Activated CD4-positive, alpha-beta T cell treated with anti-CD3 and anti-CD28 coated beads for 24 hours (primary cell): ENCODE results near the gene SPTSSB.
A peak's percentile ranks its signal among the peaks of the same experiment; 100 is the strongest.

Experiments
- DNase-seq, 2 donors: peaks; one replicate each; pipeline ENCODE4 v3.0.0-alpha.2; 2020; ENCODE audit warnings: low read depth in 2 of 2

SPTSSB gene

DNA sequence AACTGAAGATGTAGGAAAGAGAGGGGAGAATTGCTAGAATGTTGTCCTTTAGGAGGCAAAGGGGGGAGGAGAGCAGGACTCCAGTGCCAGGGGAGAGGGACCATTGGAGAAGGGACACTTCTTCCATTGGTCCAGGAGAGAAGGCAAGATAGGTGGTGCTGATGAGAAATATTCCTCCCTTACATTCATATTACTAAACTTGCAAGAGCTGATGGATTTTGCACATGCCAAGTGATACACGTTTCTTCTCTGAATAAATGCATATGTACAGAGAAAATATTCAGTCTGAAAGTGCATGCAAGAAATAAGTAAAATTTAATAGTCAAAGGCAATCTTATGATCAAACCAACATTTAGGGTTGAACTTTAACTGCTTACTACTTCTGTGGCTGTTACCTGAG is 21.5 kb upstream of the SPTSSB start:
- no peak for DNase-seq

DNA sequence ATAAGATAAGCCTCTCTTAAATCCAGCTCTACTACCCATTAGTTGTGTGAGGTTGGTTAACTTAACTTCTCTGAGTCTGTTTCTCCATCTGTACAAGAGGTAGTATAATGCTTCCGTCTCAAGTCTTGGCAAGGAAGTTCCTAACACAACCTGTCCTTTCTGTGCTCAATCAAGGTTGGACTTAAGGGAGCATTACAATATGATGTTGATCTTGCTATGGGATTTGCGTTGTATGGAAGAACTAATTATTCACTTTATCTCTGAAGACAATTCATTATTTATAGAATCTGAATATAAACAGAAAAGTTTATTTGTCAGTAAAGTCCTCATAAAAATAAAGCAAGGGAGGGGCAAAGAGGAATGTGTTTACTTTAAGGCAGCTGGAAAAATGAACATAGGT is 18.9 kb upstream of the SPTSSB start:
- DNase-seq: no peak

DNA sequence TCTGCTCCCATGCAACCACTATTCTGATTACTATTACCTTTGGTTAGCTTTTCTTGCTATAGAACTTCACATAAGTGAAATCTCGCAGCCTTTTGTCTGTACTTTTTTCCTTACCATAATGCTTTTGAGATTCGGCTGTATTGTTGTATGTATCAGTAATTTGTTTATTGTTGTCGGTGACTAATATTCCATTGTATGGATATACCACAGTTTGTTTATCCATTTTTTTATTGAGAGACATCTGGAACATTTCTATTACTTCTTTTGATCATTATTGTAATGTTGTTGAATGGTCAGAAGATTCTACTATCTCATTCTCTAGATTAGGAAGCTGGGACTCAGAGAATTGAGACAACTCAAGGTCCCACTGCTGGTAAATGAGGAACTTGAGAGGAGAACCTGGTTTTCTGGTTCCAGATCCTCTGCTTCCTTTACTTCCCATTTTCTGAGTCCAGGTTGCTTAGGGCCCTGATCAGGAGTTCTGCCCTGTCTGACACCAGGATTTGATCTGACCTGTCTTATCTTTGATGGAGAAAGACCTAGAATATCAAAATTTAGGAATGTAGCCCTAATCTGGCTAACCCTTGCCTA is 18.2 kb upstream of the SPTSSB start:
- DNase-seq: no peak

DNA sequence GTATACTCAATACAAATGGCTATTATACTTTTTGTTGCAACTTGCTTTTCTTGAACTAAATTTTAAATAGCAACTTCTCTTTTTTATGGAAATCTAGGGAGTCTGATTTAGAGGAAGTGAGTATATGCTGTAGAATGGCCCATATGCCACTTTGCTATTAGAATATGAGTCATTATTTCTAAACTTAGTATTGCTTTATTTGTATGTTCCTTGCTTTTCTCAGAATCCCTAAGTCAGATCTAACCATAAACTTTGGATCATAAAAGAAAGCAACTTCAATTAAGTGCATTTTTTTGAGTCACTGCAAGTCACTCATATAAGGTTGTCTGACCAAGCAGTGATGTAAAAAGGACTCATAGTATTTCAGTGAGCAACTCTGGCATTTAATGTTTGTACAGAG is 17.5 kb upstream of the SPTSSB start:
- DNase-seq: no peak

DNA sequence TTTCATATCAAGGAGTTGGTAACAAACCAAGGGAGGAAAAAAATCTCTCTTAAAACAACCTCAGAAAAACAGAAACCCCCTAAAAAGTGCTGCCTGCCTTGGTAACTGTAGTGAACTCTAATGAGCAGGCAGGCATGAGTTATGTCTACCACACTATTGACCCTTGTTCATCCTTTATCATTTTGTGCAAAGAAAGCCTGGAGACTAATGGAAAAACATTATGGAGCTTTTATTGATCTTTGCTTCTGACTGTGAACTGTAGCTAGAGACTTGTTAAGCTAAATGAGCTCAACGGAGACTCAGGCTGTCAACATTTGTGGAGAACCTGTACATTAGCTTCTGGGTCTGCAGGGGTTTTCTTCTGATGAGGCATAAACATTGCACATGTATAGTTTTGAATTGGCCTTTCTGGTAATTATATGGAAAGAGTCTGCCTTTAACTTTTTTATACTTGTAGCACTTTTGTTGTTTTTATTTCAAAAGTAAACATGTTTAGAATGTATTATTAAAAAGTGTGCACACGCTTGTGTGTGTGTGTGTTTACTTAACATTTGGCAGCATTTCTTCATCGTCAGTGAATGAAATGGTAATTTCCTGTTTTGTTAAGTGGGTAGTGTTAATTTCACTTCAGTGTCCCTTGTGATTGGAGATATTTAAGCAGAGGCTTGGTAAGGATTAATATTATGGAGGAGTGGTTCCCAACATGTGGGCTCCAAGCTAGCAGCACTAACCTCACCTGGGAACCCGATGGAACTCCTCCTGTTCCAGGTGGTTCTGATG is 15.9 kb upstream of the SPTSSB start:
- no peak for DNase-seq

DNA sequence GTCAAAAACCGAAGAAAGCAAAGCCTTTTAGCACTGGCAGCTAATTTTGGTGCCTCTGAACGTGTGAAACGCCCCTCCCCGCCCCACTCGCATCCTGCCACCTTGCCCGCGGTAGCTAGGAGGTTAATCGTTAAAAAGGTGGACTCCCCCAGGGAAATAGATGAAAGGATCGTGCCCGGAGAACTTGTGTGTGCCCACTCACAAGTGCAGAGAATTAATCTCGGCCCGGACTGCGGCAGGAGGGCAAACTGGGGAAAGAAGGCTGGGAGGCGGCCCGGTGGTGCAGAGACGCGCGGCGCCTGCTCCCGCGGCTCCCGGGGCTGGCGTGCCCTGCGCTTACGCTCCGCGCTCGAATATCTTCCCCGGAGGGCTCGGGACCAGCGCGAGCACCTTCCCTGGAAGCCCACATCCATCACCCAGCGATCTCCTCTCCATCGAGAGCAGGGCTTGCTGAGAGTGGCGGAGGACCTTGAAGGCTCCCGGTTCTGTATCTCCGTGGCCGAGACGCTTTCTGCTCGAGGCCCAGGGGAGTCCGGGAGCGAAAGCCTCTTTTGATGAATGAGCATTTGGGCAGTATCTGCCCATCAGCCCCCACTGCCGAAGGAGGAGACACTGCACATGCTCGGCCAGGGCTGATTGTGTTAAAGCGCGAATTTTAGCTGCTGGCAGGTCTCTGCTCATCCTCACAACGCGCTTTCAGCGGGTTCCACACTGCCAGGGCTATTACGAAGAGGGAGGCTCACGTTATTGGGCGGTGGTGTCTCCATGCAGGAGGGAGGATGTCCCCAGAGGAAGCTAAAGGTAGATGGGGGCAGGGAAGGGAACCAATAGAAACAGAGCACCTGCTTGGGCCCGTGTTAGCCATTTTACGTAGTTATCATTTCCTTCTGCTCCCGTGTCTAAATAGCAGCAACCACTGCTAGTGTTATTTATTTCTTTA is 1.3 kb upstream of the SPTSSB start:
- DNase-seq: no peak

DNA sequence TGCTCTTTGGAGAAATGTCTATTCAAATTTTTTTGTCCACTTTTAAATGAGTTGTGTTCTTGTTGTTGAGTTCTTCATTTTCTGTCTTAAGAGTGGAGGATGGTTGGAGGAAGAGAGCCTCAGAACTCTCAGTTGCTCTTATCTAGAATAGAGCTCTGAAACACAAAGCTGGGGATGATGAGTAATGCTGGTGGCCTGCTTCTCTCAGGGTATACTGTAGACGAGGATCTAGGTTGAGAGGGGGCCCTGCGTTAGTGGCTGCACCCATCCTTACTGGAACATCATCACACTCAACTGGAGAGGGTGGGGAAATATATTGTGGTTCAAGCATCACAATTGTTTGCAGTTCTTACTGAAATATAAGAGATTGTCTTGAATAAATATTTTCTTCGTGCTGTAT is 1.8 kb downstream of the SPTSSB start:
- DNase-seq: no peak

DNA sequence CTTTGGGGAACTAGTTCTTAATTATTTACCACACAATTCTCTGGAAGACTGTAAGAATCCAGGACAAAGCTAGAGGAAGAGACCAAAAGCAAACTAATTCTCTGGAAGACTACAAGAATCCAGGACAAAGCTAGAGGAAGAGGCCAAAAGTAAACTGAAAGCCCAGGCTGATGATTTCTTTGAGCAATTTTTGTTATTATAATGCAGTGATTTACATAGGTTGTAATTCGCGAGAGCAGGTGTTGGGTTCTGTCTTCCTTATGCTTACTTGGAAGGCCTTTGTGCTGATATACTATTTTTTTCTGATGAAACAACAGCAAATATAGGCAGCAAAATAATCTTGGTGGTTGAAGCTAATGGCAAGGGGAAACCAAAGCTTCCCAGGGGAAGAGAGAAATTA is 5.2 kb downstream of the SPTSSB start:
- no peak for DNase-seq

DNA sequence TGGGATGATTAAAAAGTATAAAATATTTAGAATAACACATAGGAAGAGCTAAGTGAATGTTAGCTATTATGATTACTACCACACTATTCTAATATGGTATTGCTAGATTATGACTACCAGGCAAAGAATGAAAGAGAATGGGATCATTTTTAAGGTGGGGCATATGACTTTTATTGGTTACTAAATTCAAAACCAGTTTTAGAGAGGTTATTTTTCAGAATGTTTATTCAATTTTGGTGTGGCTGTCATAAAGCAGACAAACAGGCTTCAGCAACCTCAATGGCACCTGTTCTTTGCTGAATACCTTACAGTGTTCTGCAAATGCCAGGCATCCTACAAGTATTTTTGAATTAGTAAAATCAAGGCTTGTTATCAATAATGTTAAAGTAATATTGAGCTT is 12.8 kb downstream of the SPTSSB start:
- no peak for DNase-seq

DNA sequence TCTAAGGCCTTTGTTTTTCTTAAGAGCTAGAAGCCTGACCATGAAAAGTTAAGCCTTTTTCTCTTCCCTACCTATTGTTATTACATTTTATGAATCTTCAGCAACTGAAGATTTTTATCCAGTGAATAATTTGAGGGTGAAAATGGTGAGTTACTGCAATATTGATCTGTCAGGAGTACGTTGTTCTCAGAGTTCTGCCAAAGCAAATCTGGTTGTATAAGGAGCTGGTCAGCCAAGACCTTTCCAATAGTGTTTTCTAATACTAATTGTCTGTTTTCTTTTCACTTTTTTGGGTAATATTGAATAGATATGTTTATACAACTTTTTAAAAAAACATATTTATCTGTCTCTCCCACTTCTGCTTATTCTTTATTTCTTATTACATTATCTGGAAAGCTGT is 15.0 kb downstream of the SPTSSB start:
- DNase-seq: no peak

DNA sequence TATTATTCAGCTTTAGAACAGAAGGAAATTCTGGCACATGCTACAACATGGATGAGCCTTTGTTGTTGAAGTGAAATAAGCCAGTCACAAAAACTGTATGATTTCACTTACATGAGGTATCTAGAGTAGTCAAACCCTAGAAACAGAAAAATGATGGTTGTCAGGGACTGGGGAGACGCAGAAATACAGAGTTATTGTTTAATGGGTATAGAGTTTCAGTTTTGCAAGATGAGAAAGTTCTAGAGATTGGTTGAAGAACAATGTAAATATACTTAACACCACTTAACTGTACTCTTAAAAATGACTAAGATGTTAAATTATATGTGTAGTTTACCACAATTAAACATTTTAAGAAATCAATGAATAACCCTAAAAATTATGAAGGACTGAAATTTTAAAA is 15.8 kb downstream of the SPTSSB start:
- DNase-seq: no peak

DNA sequence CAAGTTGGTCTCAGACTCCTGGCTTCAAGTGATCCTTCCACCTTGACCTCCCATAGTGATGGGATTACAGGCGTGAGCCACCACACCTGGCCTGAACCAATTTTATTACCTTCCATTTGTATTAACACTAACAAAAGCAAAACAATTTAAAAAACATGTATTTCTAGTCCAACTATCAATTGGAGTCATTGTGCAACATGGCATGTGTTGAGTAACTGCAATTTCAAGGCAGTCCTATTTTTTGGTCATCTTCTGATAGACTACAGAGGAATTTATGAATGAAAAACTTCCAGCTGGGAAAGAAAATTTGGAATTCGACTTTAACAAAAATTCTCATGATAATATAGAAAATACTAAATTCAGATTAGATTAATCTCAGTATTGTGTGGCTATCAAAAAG is 16.8 kb downstream of the SPTSSB start:
- DNase-seq: no peak

DNA sequence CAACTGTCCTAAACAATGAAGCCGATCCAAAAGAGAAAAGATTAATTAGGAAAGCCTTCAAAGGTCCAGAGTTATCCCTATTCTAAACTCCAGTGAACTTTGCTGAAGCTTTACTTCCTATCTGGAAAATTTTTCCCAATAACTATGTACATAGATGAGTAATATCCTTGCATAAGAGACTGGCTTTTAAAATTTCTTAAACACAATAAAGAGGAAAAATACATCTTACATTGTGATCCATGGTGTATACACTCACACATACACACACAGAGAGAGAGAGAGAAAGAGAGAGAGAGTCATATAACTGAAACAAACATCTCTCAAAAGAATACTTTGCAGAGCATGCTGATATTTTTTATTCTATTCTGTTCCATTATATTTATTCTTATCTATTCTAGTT is 20.0 kb downstream of the SPTSSB start:
- DNase-seq: no peak

DNA sequence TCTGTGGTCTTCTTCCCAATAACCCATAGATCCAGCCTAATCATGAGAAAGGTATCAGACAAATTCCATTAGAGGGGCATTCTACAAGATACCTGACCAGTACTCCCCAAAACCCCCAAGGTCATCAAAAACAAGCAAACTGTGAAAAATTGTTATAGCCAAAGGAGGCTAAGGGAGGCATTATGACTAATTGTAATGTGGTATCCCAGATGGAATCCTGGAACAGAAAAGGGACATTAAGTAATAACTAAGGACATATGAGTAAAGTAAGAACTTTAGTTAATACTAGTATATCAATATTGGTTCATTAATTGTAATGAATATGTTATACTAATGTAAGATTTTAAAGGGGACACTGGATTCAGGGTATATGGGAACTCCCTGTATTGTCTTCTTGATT is 20.4 kb downstream of the SPTSSB start:
- no peak for DNase-seq

DNA sequence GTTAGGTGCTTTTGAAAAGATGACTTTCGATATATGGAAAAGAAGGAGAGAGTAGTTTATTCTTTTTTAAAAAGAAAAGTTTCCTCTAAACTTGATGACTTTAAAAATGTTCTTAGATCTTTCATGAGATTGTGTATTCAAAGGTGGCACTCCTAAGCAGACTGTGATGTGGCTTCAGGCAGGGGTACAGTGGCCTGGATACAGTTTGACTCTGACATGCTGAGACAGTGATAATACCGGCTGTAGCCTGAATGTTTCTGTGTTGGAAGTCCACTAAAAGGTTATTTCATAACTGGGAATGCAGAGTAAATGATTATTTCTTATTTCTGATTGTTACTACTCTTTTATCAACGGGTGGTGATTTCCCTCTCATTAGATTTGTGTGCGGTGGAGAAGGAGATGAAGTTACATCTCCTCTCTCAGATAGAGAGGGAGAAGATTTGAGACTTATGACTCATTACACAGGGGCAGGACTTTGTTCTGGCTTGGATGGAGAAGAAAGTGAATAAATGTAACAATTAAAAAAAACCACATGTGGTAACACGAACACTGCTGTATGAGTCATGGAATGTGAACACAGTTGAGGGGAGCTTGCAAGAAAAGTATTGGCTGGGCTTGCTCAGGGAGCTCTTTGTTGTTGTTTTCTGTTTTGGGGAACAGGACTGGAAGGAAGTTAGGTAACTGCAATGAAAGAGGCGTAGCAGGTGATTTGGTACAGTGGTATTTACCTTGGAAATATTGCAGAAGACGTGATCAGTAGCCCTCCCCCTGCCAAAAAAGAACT is 21.6 kb downstream of the SPTSSB start:
- peak in 1 of 2 donors; percentile 7 for DNase-seq

DNA sequence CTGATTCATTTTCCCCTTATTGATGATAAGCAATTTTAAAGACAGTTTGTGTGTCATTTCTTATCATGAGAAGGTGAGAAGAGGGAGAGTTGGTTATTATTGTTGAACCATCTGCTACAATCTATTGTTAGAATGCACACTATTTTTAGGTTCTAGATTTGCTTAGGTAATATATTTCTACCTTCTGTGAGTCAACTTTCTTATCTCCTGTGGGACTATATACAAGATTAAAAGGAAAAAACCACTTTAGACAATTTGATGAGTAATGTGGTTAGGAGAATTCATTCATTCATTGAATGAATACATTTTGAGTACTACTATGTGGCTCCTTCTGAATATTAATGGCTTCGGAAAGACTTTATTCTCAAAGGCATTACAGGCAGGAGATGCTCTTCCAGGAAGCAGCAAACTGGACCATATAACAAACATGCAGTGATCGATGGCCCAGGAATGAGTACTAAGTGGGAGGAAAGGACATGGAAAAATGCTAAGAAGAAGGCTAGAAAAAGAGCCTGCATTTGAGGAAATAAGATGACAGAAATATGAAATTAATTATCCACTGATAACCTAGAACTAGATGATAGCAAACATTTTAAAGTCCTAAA is 22.4 kb downstream of the SPTSSB start:
- DNase-seq: no peak

DNA sequence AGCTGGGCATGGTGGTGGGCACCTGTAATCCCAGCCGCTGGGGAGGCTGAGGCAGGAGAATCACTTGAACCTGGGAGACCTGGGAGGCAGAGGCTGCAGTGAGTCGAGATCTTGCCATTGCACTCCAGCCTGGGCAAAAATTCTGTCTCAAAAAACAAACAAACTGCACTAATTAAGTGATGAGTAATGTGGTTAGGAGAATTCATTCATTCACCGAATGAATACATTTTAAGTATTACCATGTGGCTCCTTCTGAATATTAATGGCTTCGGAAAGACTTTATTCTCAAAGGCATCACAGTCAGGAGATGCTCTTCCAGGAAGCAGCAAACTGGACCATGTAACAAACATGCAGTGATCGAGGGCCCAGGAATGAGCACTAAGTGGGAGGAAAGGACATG is 23.6 kb downstream of the SPTSSB start:
- no peak for DNase-seq

DNA sequence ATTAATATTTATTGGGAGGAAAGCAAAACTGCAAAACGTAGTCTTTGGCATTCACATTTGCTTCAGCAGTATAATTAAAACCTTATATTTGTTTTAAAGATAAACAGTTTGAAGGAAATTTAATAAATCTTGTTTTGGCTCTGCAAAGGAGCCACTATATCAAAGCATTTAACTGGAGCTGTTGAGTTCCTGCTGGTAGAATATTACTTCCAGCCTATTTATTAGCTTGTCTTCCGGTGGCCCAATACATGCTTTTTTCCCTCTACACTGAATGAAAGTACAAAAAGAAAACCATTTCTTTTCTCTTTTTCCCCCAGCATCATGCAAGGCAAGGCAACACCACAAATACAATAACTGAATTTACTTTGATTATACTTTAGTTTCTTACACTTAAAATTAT is 26.3 kb downstream of the SPTSSB start:
- no peak for DNase-seq

DNA sequence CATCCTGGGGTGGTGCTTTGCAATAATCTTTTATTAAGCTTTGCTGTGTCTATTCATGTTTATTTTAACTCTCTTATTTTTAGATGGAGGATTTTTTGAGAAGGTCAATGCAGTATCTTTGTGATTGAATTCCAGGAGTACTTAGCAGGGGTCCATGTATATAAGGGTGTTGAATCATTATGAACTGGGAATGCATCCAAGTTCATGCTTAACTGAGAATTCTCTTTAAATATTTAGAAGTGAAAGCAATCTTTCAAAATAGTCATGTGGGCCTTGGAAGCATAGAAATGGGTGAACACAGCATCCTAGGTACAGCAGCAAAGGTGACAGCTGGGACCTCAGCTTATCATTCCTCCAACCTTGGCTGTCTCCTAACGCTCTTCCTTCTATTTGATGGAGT is 27.3 kb downstream of the SPTSSB start:
- DNase-seq: no peak

DNA sequence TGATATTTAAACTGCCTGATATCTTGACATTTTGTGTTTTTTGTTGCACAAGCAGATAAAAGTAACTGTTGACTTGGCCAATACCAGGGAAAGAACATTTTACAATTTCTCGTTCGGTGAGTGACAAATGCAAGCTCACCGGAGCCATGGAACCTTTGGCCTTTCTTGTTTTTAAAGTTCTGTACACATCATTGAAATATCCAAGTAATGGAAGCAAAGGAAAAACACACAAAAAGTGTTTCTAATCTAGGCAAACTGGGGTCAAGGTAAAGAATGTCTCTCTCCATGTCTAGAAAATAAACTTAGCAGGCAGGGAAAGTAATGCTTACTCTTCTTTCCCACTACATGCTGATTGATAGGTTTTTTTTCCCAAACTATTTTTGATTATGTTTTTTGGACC is 27.8 kb downstream of the SPTSSB start:
- DNase-seq: no peak

DNA sequence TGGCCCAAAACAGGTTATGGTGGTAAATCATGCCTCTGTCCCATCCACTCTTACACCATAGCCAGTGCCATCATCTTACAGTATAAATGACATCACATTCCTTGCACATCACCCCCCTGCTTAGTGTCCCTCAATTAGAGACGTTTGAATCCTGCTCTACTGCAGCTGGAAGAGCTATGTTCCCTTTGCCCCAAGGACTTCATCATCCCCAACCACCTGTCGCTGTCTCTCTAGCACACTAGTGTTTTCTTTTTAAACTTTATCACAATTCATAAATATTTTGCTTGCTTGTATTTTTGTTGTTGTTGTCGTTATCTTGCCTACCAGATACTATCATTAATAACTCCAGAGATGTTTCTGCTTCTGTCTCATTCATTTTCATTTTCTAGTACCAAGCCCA is 28.7 kb downstream of the SPTSSB start:
- DNase-seq: no peak
